ENCODE data around the gene SPARCL1.

GRCh38 chr4:87500092-87500462 lies 29.1 kb downstream of the SPARCL1 start:
- TF ChIP-seq ZNF232 (CRISPR knock-in tag; IDR thresholded peaks at IDR 0.05) (no peak), TEAD4 (CRISPR knock-in tag; IDR thresholded peaks at IDR 0.05) (no peak), ZNF121 (CRISPR knock-in tag; IDR thresholded peaks at IDR 0.05) (no peak), KAT7 (CRISPR knock-in tag; IDR thresholded peaks at IDR 0.05; ENCODE audit: borderline replicate concordance) (no peak), JUN (CRISPR knock-in tag; IDR thresholded peaks at IDR 0.05) (no peak)
- TF ChIP-seq, protein P1, sequence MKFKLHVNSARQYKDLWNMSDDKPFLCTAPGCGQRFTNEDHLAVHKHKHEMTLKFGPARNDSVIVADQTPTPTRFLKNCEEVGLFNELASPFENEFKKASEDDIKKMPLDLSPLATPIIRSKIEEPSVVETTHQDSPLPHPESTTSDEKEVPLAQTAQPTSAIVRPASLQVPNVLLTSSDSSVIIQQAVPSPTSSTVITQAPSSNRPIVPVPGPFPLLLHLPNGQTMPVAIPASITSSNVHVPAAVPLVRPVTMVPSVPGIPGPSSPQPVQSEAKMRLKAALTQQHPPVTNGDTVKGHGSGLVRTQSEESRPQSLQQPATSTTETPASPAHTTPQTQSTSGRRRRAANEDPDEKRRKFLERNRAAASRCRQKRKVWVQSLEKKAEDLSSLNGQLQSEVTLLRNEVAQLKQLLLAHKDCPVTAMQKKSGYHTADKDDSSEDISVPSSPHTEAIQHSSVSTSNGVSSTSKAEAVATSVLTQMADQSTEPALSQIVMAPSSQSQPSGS (CRISPR knock-in tag; IDR thresholded peaks at IDR 0.05; ENCODE audit: borderline replicate concordance, low read depth), result no peak
- TF ChIP-seq, protein P2, sequence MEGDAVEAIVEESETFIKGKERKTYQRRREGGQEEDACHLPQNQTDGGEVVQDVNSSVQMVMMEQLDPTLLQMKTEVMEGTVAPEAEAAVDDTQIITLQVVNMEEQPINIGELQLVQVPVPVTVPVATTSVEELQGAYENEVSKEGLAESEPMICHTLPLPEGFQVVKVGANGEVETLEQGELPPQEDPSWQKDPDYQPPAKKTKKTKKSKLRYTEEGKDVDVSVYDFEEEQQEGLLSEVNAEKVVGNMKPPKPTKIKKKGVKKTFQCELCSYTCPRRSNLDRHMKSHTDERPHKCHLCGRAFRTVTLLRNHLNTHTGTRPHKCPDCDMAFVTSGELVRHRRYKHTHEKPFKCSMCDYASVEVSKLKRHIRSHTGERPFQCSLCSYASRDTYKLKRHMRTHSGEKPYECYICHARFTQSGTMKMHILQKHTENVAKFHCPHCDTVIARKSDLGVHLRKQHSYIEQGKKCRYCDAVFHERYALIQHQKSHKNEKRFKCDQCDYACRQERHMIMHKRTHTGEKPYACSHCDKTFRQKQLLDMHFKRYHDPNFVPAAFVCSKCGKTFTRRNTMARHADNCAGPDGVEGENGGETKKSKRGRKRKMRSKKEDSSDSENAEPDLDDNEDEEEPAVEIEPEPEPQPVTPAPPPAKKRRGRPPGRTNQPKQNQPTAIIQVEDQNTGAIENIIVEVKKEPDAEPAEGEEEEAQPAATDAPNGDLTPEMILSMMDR (IDR thresholded peaks at IDR 0.05), result no peak
